HTR-8/SVneo (cell line): ENCODE data around the gene PPP3CA.
"Not testable (repeated sequence)": the region's sequence is repeated elsewhere in the genome, so short reads cannot be mapped to it uniquely, and the experiment has no call there.

Source experiments
- DNase-seq: peaks from one replicate; pipeline ENCODE4 v3.0.0; 2011; ENCODE audit warnings: low spot score, mixed read lengths; ENCODE audit not compliant: insufficient read length
- FAIRE-seq: peaks from 2 replicates; lab custom pipeline; 2011; peaks lifted over from hg19 to GRCh38; lab: Jason Lieb, UNC

PPP3CA gene

GRCh38 chr4:101264512-101264911 is 82.8 kb downstream of the PPP3CA start:
- no peak for DNase-seq
- no peak for FAIRE-seq

GRCh38 chr4:101262683-101263082 is 84.6 kb downstream of the PPP3CA start:
- DNase-seq (no peak), FAIRE-seq (no peak)

GRCh38 chr4:101259876-101260275 is 87.5 kb downstream of the PPP3CA start:
- FAIRE-seq (no peak), DNase-seq (no peak)

- DNase-seq (no peak), FAIRE-seq (no peak)
These were observed 88.4 kb downstream of the PPP3CA start for GRCh38 chr4:101258883-101259282.

- DNase-seq (no peak), FAIRE-seq (no peak)
These were observed 91.1 kb downstream of the PPP3CA start for GRCh38 chr4:101256222-101256621.

GRCh38 chr4:101254776-101255175 is 92.5 kb downstream of the PPP3CA start:
- DNase-seq, result no peak
- FAIRE-seq, result no peak

- FAIRE-seq, result no peak
- no peak for DNase-seq
These were observed 94.2 kb downstream of the PPP3CA start for GRCh38 chr4:101253121-101253520.

- FAIRE-seq, result no peak
- no peak for DNase-seq
These were observed 94.6 kb downstream of the PPP3CA start for GRCh38 chr4:101252721-101253120.

GRCh38 chr4:101251261-101251660 is 96.1 kb downstream of the PPP3CA start:
- FAIRE-seq (no peak), DNase-seq (no peak)

- no peak for DNase-seq
- no peak for FAIRE-seq
These were observed 103.0 kb downstream of the PPP3CA start for GRCh38 chr4:101244349-101244748.

GRCh38 chr4:101242441-101242840 is 104.9 kb downstream of the PPP3CA start:
- FAIRE-seq, result no peak
- no peak for DNase-seq

- DNase-seq, result no peak
- no peak for FAIRE-seq
These were observed 107.2 kb downstream of the PPP3CA start for GRCh38 chr4:101240099-101240498.

GRCh38 chr4:101239665-101240064 is 107.7 kb downstream of the PPP3CA start:
- no peak for DNase-seq
- no peak for FAIRE-seq

GRCh38 chr4:101238706-101239105 is 108.6 kb downstream of the PPP3CA start:
- DNase-seq, result peak; percentile 1
- FAIRE-seq, result no peak

GRCh38 chr4:101237773-101238172 is 109.6 kb downstream of the PPP3CA start:
- FAIRE-seq (no peak), DNase-seq (no peak)

- FAIRE-seq, result no peak
These were observed 111.2 kb downstream of the PPP3CA start for GRCh38 chr4:101236097-101236496.

GRCh38 chr4:101234141-101234540 is 113.2 kb downstream of the PPP3CA start:
- not testable (repeated sequence) for FAIRE-seq, DNase-seq

More at GRCh38 chr4:101236097-101236496, 111.2 kb downstream of the PPP3CA start:
- no peak for DNase-seq

GRCh38 chr4:101232074-101232776 is 115.1 kb downstream of the PPP3CA start:
- FAIRE-seq (no peak), DNase-seq (no peak)

GRCh38 chr4:101230801-101231426 is 116.4 kb downstream of the PPP3CA start:
- no peak for DNase-seq
- FAIRE-seq, result no peak

GRCh38 chr4:101229116-101229515 is 118.2 kb downstream of the PPP3CA start:
- DNase-seq, result no peak
- FAIRE-seq, result no peak

- FAIRE-seq, result no peak
- DNase-seq, result no peak
These were observed 119.6 kb downstream of the PPP3CA start for GRCh38 chr4:101227715-101228114.
